Activated T-helper 2 cell treated with anti-CD3 and anti-CD28 coated beads, Interferon-gamma antibody, Interleukin-2, Interleukin-4, amounts not matched to agents 10 μg/mL and 5 μg/mL and 100 μg/mL, durations not matched to agents 14 hours and 24 hours and 36 hours (primary cell): ENCODE measurements around the gene DNMT3A. TPM values are rescaled to one million over a fixed set of nuclear protein-coding genes. Genes with fewer than 3 reads are reported as not detected.
A peak's percentile ranks its signal among the peaks of the same experiment; 100 is the strongest.

Source experiments
- DNase-seq: peaks from one replicate; pipeline ENCODE4 v3.0.0; 2021; ENCODE audit warnings: low spot score
- H3K27ac Mint-ChIP-seq: one replicate; pipeline ENCODE4 v1.8.0; 2021; ENCODE audit warnings: mixed read lengths
- H3K27me3 Mint-ChIP-seq: one replicate; pipeline ENCODE4 v1.8.0; 2021; ENCODE audit warnings: low read depth, mixed read lengths
- H3K36me3 Mint-ChIP-seq: one replicate; pipeline ENCODE4 v1.8.0; 2021; ENCODE audit warnings: low read depth, mixed read lengths
- H3K4me1 Mint-ChIP-seq: one replicate; pipeline ENCODE4 v1.8.0; 2021; ENCODE audit warnings: low read depth, mixed read lengths
- H3K4me3 Mint-ChIP-seq: one replicate; pipeline ENCODE4 v1.8.0; 2021; ENCODE audit warnings: low read depth, mild to moderate bottlenecking, moderate library complexity, mixed read lengths
- H3K9me3 Mint-ChIP-seq: one replicate; pipeline ENCODE4 v1.8.0; 2021; ENCODE audit warnings: mixed read lengths
- intact Hi-C: fragments of 100-400 bp; cut with micrococcal nuclease; formaldehyde crosslinking; loops from one replicate; pipeline ENCODE4 v1.15.1; 2023
- total RNA-seq: library from RNA; stranded (reverse); gene quantifications from 2 replicates; pipeline ENCODE4 v1.2.3, GENCODE V29; 2022

The DNMT3A gene
- total RNA-seq, 1 donor from 2014 or later = 86.8 TPM

DNA sequence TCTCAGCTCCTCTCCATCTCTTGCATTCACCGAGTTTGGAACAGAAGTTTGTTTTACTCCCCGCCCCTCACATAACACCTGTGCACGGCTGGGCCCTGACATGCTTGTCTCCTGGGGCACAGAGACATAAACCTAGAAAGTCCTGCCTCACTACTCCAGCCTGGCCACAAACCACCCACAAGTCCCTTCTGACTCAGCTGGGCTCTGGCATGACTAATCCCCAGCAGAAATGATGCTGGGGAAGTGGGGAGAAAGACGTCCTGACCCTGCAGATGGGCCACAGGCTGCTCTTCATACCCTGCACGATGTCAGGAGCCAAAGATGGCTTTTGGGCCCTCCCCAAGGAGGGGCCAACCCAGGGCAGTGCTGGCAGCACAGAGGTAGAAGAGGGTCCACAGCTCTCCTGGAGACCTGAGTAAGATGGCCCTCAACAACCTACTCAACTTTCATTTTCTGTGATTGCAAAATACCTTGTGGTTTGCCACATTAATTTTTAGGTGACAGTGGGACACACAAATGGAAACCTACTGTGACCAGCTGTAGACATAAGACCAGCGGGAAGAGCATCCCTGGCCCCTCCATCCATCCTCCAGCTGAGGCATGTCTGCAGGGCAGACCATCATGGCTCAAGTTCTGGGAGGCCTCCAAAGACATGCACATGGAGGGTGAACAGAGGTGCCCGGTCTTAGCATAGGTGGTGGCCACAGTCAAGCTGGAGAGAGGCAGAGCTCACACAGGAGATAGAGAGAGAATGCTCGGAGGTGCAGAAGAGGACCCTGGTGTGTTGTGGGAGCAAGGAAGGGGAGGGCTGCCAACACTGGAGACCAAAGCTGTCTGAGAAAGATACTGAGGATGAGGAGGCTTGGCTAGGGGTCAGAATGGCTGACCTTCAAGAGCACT is 40.0 kb downstream of the DNMT3A start:
- H3K4me1 Mint-ChIP-seq = peaks cover 39% of the 10 kb centered on the region
- peak overlapping the region; percentile 56 for H3K27ac Mint-ChIP-seq
- intact Hi-C loops = loop anchor here (1.0 to 2.0 kb wide), 3 partner anchors 13 to 29 kb away; no protein-coding TSS in a partner anchor
- H3K27me3 Mint-ChIP-seq = no peaks in the 10 kb centered on the region
- H3K9me3 Mint-ChIP-seq = no peaks in the 10 kb centered on the region
- H3K36me3 Mint-ChIP-seq = peaks cover 76% of the 10 kb centered on the region
- peak overlapping the region; percentile 27 for H3K4me3 Mint-ChIP-seq
- DNase-seq = peak; percentile 74

GRCh38 chr2:25300001-25300400 is 41.7 kb downstream of the DNMT3A start:
- Mint-ChIP-seq H3K4me3 (no peak overlapping the region), H3K27ac (no peak overlapping the region), H3K27me3 (no peaks in the 10 kb centered on the region), H3K4me1 (peaks cover 45% of the 10 kb centered on the region), H3K36me3 (peaks cover 77% of the 10 kb centered on the region), H3K9me3 (no peaks in the 10 kb centered on the region)
- intact Hi-C loops = loop anchor here (2.0 kb wide), 1 partner anchor 31 kb away; no protein-coding TSS in a partner anchor
- no peak for DNase-seq

GRCh38 chr2:25298776-25299431 is 42.8 kb downstream of the DNMT3A start:
- peaks cover 69% of the 10 kb centered on the region for H3K36me3 Mint-ChIP-seq
- no peak overlapping the region for H3K27ac Mint-ChIP-seq
- peaks cover 45% of the 10 kb centered on the region for H3K4me1 Mint-ChIP-seq
- H3K27me3 Mint-ChIP-seq = no peaks in the 10 kb centered on the region
- no peak overlapping the region for H3K4me3 Mint-ChIP-seq
- DNase-seq = no peak
- no peaks in the 10 kb centered on the region for H3K9me3 Mint-ChIP-seq
- intact Hi-C loops = no loop called here

DNA sequence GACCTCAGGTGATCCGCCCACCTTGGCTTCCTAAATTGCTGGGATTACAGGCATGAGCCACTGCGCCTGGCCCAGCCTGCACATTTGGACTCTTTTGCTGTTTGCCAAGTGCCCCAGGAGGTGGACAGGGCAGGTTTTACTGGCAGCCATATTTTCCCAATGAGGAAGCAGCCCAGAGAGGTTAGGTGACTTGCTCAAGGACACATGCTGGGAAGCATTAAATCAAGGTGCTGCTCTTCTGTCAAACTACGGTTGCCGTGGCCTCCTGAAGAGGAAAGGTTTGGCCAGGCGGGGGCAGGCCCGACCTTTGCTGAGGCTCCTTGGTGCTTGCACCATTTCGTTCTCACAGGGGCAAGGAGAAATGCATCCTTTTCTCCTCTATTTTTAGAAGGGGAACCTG is 44.0 kb downstream of the DNMT3A start:
- Mint-ChIP-seq H3K9me3 (no peaks in the 10 kb centered on the region), H3K4me1 (peaks cover 44% of the 10 kb centered on the region), H3K27me3 (no peaks in the 10 kb centered on the region), H3K27ac (no peak overlapping the region), H3K36me3 (peaks cover 63% of the 10 kb centered on the region), H3K4me3 (no peak overlapping the region)
- no peak for DNase-seq
- intact Hi-C loops = no loop called here

DNA sequence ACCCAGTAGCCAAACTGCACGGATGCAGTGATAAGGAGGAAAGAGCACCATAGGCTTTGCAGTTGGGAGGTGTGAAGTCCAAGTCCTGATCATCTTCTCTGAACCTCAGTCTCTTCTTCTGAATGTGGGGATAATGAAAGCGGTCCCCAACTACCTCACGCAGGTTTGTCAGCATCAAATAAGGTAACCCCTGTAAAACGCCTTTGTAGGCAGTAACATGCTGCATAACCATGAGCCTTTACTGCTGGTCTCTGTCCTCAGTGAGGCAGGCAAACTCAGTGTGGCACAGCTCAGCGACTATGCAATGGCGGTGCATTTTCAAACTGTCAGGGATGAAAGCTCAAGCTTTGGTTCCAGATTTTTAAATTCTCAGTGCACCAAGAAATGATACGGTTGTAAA is 46.1 kb downstream of the DNMT3A start:
- peak overlapping the region; percentile 57 for H3K4me3 Mint-ChIP-seq

GRCh38 chr2:25294573-25295462 is 46.9 kb downstream of the DNMT3A start:
- Mint-ChIP-seq H3K9me3 (no peaks in the 10 kb centered on the region), H3K36me3 (peaks cover 48% of the 10 kb centered on the region), H3K27ac (peak overlapping the region; percentile 76), H3K27me3 (no peaks in the 10 kb centered on the region), H3K4me3 (peak overlapping the region; percentile 57), H3K4me1 (peaks cover 31% of the 10 kb centered on the region)
- peak; percentile 80 for DNase-seq
- intact Hi-C loops = loop anchor here (1.0 kb wide), 1 partner anchor 9 kb away; no protein-coding TSS in a partner anchor

More for the DNA sequence above, 46.1 kb downstream of the DNMT3A start:
- no peaks in the 10 kb centered on the region for H3K9me3 Mint-ChIP-seq
- H3K4me1 Mint-ChIP-seq = peaks cover 31% of the 10 kb centered on the region
- DNase-seq = no peak
- peak overlapping the region; percentile 76 for H3K27ac Mint-ChIP-seq
- intact Hi-C loops = loop anchor here (1.0 kb wide), 1 partner anchor 9 kb away; no protein-coding TSS in a partner anchor
- no peaks in the 10 kb centered on the region for H3K27me3 Mint-ChIP-seq
- peaks cover 47% of the 10 kb centered on the region for H3K36me3 Mint-ChIP-seq

- no peak for DNase-seq
- Mint-ChIP-seq H3K36me3 (peaks cover 44% of the 10 kb centered on the region), H3K27me3 (no peaks in the 10 kb centered on the region), H3K27ac (peak overlapping the region; percentile 76), H3K4me1 (peaks cover 31% of the 10 kb centered on the region), H3K9me3 (no peaks in the 10 kb centered on the region), H3K4me3 (peak overlapping the region; percentile 33)
- intact Hi-C loops = no loop called here
These were observed 47.7 kb downstream of the DNMT3A start for GRCh38 chr2:25293958-25294562.

GRCh38 chr2:25293145-25293544 is 48.6 kb downstream of the DNMT3A start:
- H3K9me3 Mint-ChIP-seq = no peaks in the 10 kb centered on the region
- H3K27me3 Mint-ChIP-seq = no peaks in the 10 kb centered on the region
- no peak overlapping the region for H3K4me3 Mint-ChIP-seq
- H3K27ac Mint-ChIP-seq = no peak overlapping the region
- H3K36me3 Mint-ChIP-seq = peaks cover 46% of the 10 kb centered on the region
- H3K4me1 Mint-ChIP-seq = peaks cover 33% of the 10 kb centered on the region
- DNase-seq = no peak
- intact Hi-C loops = no loop called here

DNA sequence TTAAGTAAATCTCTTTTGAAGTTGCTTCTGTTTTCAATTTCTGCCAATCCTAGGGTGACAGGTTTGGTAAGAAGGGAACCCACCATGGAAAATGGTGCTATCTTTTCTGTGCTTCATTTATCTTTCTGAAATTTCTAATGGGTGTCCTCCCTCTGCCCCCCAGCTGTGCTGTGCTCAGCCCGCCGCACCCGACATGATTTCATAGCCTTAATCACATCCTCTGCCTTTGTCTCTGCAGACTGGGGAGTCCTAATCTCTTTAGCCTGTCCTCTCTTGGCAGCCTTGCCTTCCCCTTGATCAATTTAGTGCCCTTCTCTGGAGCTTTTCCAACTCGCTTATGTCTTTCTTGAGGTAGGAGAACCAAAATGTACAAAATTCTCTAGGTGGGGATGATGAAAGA is 49.3 kb downstream of the DNMT3A start:
- no peak for DNase-seq
- no peaks in the 10 kb centered on the region for H3K27me3 Mint-ChIP-seq
- peaks cover 33% of the 10 kb centered on the region for H3K4me1 Mint-ChIP-seq
- intact Hi-C loops = no loop called here
- no peaks in the 10 kb centered on the region for H3K9me3 Mint-ChIP-seq
- H3K27ac Mint-ChIP-seq = peak overlapping the region; percentile 18
- H3K36me3 Mint-ChIP-seq = peaks cover 45% of the 10 kb centered on the region
- no peak overlapping the region for H3K4me3 Mint-ChIP-seq

DNA sequence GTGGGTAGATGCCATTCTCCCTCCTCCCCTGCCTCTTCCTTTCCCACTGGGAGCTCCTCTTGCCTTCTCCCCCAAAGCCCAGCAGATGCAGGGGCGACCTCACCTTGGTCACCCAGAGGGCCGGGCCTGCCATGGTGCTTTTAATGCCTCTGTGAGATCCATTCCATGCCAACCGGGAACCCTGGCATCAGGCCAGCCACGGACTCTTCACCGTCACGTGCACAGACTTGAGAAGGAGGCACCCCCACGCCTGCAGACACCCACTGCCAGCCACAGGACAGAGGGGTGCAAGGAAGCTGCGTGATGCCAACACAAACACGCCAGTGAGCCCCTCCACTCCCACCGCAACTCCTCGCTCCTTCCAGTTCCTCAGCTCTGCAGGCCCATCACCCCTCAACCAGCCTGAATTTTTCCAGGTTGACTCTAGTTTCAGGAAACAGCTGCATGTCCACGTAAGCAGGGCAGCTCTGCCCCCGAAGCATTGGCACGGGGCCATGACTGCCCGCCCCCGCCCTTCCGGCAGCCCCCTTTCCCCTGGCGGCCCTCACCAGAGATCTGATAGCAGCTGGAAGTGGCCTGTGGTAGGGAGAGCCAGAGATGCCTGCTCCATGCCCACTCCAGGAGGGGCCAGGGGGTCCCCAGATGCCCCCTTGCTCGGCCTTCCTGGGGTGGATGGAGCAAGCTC is 50.8 kb downstream of the DNMT3A start:
- Mint-ChIP-seq H3K4me1 (peaks cover 38% of the 10 kb centered on the region), H3K27ac (no peak overlapping the region), H3K9me3 (no peaks in the 10 kb centered on the region), H3K36me3 (peaks cover 40% of the 10 kb centered on the region), H3K4me3 (no peak overlapping the region), H3K27me3 (no peaks in the 10 kb centered on the region)
- intact Hi-C loops = no loop called here
- no peak for DNase-seq

GRCh38 chr2:25286723-25287483 is 54.8 kb downstream of the DNMT3A start:
- Mint-ChIP-seq H3K27me3 (no peaks in the 10 kb centered on the region), H3K4me3 (no peak overlapping the region), H3K27ac (peak overlapping the region; percentile 95), H3K9me3 (no peaks in the 10 kb centered on the region), H3K36me3 (peaks cover 42% of the 10 kb centered on the region), H3K4me1 (peaks cover 25% of the 10 kb centered on the region)
- intact Hi-C loops = loop anchor here (1.0 to 2.0 kb wide), 2 partner anchors 8 to 28 kb away; no protein-coding TSS in a partner anchor
- no peak for DNase-seq
